OCI-LY7 (cell line): ENCODE results near the gene AKR1A1. TPM values are rescaled to one million over a fixed set of nuclear protein-coding genes. Genes with fewer than 3 reads are reported as not detected.

Experiments
- BruUV-seq: library from RNA; stranded (reverse); fragments of 400-500 nt; replicated peaks from 2 replicates; lab custom pipeline; 2021; lab: Mats Ljungman, UMichigan
- CTCF ChIA-PET: fragments of 300-600 bp; sonication (Branson Sonifier 250); formaldehyde crosslinking; loops from one replicate; lab custom pipeline; 2022; ENCODE audit warnings: antibody characterized with exemption; ENCODE audit not compliant: unreplicated experiment; lab: Charles Lee
- POLR2A ChIA-PET: fragments of 300-600 bp; sonication (Branson Sonifier 250); formaldehyde crosslinking; loops from one replicate; lab custom pipeline; 2022; ENCODE audit warnings: antibody characterized with exemption; lab: Charles Lee
- DNase-seq: peaks from one replicate; pipeline ENCODE4 v3.0.0-alpha.2; 2015; ENCODE audit warnings: low spot score
- H2AFZ ChIP-seq: fragments of 200-600 bp; sonication (generic), shearing (Covaris generic); 2 replicates; pipeline ENCODE4 v1.6.1; 2014; ENCODE audit warnings: mild to moderate bottlenecking, antibody characterized with exemption, low read length, moderate library complexity
- H3K27ac ChIP-seq: fragments of 200-600 bp; sonication (generic); 2 replicates; pipeline ENCODE4 v1.5.1; 2014; ENCODE audit warnings: mixed run types, low read depth, mild to moderate bottlenecking, moderate library complexity, low read length, inconsistent platforms; ENCODE audit not compliant: poor library complexity, severe bottlenecking
- H3K36me3 ChIP-seq: fragments of 200-600 bp; sonication (generic); 2 replicates; pipeline ENCODE4 v1.6.1; 2014; ENCODE audit warnings: mild to moderate bottlenecking, antibody characterized with exemption, low read length, moderate library complexity, mixed read lengths; ENCODE audit not compliant: insufficient read depth
- H3K4me1 ChIP-seq: fragments of 200-600 bp; sonication (generic); 2 replicates; pipeline ENCODE4 v1.5.1; 2014; ENCODE audit warnings: mild to moderate bottlenecking, low read length; ENCODE audit not compliant: insufficient read depth, poor library complexity, severe bottlenecking
- H3K4me2 ChIP-seq: fragments of 200-600 bp; sonication (generic); 2 replicates; pipeline ENCODE4 v1.6.1; 2014; ENCODE audit warnings: mild to moderate bottlenecking, low read length
- H3K4me3 ChIP-seq: fragments of 200-600 bp; sonication (generic); 2 replicates; pipeline ENCODE4 v1.5.1; 2014; ENCODE audit warnings: mild to moderate bottlenecking, low read depth, low read length; ENCODE audit not compliant: poor library complexity, severe bottlenecking
- H3K79me2 ChIP-seq: fragments of 200-600 bp; sonication (generic); 2 replicates; pipeline ENCODE4 v1.6.1; 2016; ENCODE audit warnings: low read depth, mild to moderate bottlenecking, low read length, moderate library complexity, mixed read lengths; ENCODE audit not compliant: insufficient read depth
- H3K9me2 ChIP-seq: fragments of 200-600 bp; sonication (generic); 2 replicates; pipeline ENCODE4 v1.6.1; 2016; ENCODE audit warnings: mild to moderate bottlenecking, low read length, mixed read lengths; ENCODE audit not compliant: insufficient read depth
- H3K9me3 ChIP-seq: fragments of 200-600 bp; sonication (generic); 2 replicates; pipeline ENCODE4 v1.6.1; 2014; ENCODE audit warnings: mild to moderate bottlenecking, mixed run types, low read length, mixed read lengths
- H4K20me1 ChIP-seq: fragments of 200-600 bp; sonication (generic); 2 replicates; pipeline ENCODE4 v1.6.1; 2014; ENCODE audit warnings: mild to moderate bottlenecking, antibody characterized with exemption, low read length, moderate library complexity, mixed read lengths; ENCODE audit not compliant: insufficient read depth
- CTCF ChIP-seq: fragments of 200-600 bp; sonication (generic); conservative IDR thresholded peaks from 2 replicates; pipeline ENCODE4 v1.5.1; 2014; ENCODE audit warnings: mild to moderate bottlenecking, antibody characterized with exemption, low read length, moderate library complexity, mixed read lengths
- EZH2phosphoT487 ChIP-seq: fragments of 200-600 bp; sonication (generic); IDR thresholded peaks from 2 replicates; pipeline ENCODE4 v1.6.1; 2018; ENCODE audit warnings: low read depth, borderline replicate concordance, mild to moderate bottlenecking, mixed run types, antibody characterized with exemption, low read length, moderate library complexity, mixed read lengths
- intact Hi-C: fragments of 100-400 bp; cut with micrococcal nuclease; formaldehyde crosslinking; loops from one replicate; pipeline ENCODE4 v1.10.0; 2022; ENCODE audit not compliant: unreplicated experiment
- total RNA-seq, 2 experiments: library from RNA; depleted of rRNA in 1 of 2; stranded (reverse); fragments of >200 nt in 1 of 2; shearing (Covaris generic) in 1 of 2; gene quantifications; 2 replicates each; pipeline ENCODE4 v1.2.3, GENCODE V29; 2014 to 2022

AKR1A1 gene
- total RNA-seq, 2 experiments from 2014 or later: 141 to 142 TPM

GRCh38 chr1:45615885-45616284, 65.3 kb downstream of the AKR1A1 start:
- BruUV-seq: no TSS peak
- no peak for TF ChIP-seq CTCF
- no peak for TF ChIP-seq EZH2phosphoT487

DNA sequence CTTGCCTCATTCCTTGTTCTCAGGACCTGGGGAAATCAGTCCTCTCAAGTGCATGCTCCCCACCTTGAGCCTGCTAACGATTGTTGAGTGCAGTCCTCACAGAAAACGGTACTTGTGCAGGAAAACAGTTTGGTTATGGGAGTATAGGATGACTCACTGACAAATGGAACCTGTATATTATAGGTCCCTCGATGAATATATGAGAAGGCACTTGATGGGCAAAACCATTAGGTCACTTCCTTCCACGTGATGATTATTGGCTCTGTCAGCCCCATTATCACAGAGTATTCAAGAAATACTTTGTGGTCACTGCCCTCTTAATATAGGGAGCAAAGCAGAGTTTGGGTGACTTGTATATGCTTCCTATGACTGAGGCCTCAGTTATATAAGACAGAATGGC, 67.0 kb downstream of the AKR1A1 start:
- Histone ChIP-seq H3K4me1 (peaks cover 17% of the 10 kb centered on the region), H4K20me1 (peaks cover 7% of the 10 kb centered on the region; the same call in 1 of the 2 replicates), H3K4me2 (no peak overlapping the region), H3K9me3 (no peaks in the 10 kb centered on the region), H3K79me2 (peaks cover 6% of the 10 kb centered on the region; the same call in 1 of the 2 replicates), H2AFZ (no peak overlapping the region), H3K27ac (no peak overlapping the region), H3K4me3 (no peak overlapping the region), H3K36me3 (peaks cover 86% of the 10 kb centered on the region), H3K9me2 (no peaks in the 10 kb centered on the region)
- ChIA-PET POLR2A (no interaction called here), CTCF (no interaction called here)
- no peak for TF ChIP-seq CTCF
- no peak for TF ChIP-seq EZH2phosphoT487
- DNase-seq: no peak
- no TSS peak for BruUV-seq
- intact Hi-C loops: loop anchor here (10.0 kb wide), 1 partner anchor 607 kb away; no protein-coding TSS in a partner anchor

More at GRCh38 chr1:45615885-45616284, 65.3 kb downstream of the AKR1A1 start:
- Histone ChIP-seq H3K9me2 (no peaks in the 10 kb centered on the region), H3K9me3 (no peaks in the 10 kb centered on the region), H3K27ac (peak overlapping the region; percentile 37), H3K79me2 (peaks cover 6% of the 10 kb centered on the region; the same call in 1 of the 2 replicates), H3K4me2 (peak overlapping the region; percentile 10), H3K4me1 (peaks cover 17% of the 10 kb centered on the region), H3K36me3 (peaks cover 94% of the 10 kb centered on the region), H4K20me1 (peaks cover 7% of the 10 kb centered on the region; the same call in 1 of the 2 replicates), H2AFZ (no peak overlapping the region), H3K4me3 (no peak overlapping the region)
- POLR2A ChIA-PET: no interaction called here
- CTCF ChIA-PET: no interaction called here
- intact Hi-C loops: loop anchor here (10.0 kb wide), 1 partner anchor 609 kb away; no protein-coding TSS in a partner anchor
- DNase-seq: no peak

- Histone ChIP-seq H3K27ac (peak overlapping the region; percentile 12), H3K36me3 (peaks cover 76% of the 10 kb centered on the region), H3K79me2 (peaks cover 6% of the 10 kb centered on the region; the same call in 1 of the 2 replicates), H3K9me3 (no peaks in the 10 kb centered on the region), H4K20me1 (peaks cover 7% of the 10 kb centered on the region; the same call in 1 of the 2 replicates), H3K4me1 (peaks cover 17% of the 10 kb centered on the region), H3K4me3 (no peak overlapping the region), H2AFZ (no peak overlapping the region), H3K4me2 (no peak overlapping the region), H3K9me2 (no peaks in the 10 kb centered on the region)
- ChIA-PET CTCF (no interaction called here), POLR2A (no interaction called here)
- no peak for DNase-seq
- TF ChIP-seq CTCF: no peak
- TF ChIP-seq EZH2phosphoT487: no peak
- intact Hi-C loops: loop anchor here (10.0 kb wide), 1 partner anchor 605 kb away; no protein-coding TSS in a partner anchor
- no TSS peak for BruUV-seq
Observed at GRCh38 chr1:45619149-45619921, 68.7 kb downstream of the AKR1A1 start.
